GM13976 (cell line): Measurements from ENCODE around the gene GLB1L3.

Source experiments
- DNase-seq: peaks from one replicate; pipeline ENCODE4 v3.0.0; 2012; ENCODE audit warnings: low spot score
- in situ Hi-C: fragments of 300-500 bp; cut with MboI; formaldehyde crosslinking; loops from one replicate; pipeline ENCODE4 v1.12.0; 2022; ENCODE audit warnings: low sequenced_read_pairs, mixed read lengths, inconsistent platforms; ENCODE audit not compliant: unreplicated experiment
- TF ChIP-seq, protein P1 (sequence below): IDR thresholded peaks from 2 replicates; pipeline ENCODE4 v1.5.1; 2012; ENCODE audit warnings: borderline replicate concordance, mild to moderate bottlenecking; ENCODE audit not compliant: insufficient read depth; ENCODE audit errors: extremely low read depth, missing control alignments, control extremely low read depth

GLB1L3 gene

DNA sequence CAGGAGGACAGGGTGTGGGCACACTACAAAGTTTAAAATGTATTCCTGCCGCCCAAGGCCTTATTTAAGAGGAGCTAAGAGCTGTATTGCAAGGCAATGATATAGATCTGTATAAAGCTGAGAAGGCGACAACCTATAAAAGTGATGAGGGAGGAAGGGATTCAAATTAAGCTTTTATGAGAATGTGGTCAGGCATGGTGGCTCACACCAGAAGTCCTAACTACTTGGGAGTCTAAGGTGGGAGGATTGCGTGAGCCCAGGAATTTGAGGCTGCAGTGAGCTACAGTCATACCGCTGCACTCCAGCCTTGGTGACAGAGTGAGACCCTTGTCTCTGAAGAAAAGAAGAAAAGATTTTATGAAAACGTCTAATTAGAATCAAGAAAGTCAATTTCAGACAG lies 9.7 kb upstream of the GLB1L3 start:
- in situ Hi-C loops = no loop called here
- DNase-seq = no peak
- TF ChIP-seq, protein P1, sequence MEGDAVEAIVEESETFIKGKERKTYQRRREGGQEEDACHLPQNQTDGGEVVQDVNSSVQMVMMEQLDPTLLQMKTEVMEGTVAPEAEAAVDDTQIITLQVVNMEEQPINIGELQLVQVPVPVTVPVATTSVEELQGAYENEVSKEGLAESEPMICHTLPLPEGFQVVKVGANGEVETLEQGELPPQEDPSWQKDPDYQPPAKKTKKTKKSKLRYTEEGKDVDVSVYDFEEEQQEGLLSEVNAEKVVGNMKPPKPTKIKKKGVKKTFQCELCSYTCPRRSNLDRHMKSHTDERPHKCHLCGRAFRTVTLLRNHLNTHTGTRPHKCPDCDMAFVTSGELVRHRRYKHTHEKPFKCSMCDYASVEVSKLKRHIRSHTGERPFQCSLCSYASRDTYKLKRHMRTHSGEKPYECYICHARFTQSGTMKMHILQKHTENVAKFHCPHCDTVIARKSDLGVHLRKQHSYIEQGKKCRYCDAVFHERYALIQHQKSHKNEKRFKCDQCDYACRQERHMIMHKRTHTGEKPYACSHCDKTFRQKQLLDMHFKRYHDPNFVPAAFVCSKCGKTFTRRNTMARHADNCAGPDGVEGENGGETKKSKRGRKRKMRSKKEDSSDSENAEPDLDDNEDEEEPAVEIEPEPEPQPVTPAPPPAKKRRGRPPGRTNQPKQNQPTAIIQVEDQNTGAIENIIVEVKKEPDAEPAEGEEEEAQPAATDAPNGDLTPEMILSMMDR = no peak

DNA sequence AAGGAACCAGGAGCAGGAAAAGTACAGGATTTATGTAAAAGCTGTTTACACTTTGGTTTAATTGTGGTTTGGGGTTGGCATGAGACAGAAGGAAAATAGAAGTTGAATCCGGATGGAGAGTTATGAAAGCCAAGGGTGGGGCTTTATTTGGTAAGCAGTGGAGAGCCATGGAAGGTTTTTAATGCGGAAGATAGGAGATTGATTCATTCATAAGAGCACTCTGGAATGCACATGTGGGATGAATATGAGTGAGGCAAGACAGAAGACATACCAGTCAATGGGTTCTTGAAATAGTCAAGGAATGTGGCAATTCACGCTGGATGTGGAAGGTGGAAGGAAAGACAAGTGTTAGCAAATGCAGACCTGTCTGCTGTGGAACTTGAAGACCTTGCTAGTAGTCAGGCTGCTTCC lies 9.3 kb upstream of the GLB1L3 start:
- TF ChIP-seq, protein P1 = no peak
- in situ Hi-C loops = no loop called here
- DNase-seq = no peak

DNA sequence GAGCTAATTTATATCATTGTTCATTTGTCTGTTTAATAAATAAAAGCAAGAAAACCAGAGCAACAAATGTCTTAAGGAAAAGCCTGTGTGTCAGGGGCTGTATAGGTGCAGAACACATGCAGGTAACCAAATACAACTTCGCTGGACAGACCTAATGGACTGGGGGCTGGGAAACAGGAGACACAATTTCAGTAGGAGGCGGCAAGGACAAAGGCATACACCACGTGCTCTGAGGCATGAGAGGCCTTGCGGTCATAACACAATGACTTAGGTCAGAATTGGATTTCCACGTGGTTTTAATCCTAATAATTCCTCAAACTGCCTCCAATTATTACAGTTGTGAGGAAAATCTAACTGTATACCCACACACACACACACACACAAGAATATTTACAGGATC lies 8.7 kb upstream of the GLB1L3 start:
- no peak for DNase-seq
- in situ Hi-C loops = no loop called here
- TF ChIP-seq, protein P1 = no peak

DNA sequence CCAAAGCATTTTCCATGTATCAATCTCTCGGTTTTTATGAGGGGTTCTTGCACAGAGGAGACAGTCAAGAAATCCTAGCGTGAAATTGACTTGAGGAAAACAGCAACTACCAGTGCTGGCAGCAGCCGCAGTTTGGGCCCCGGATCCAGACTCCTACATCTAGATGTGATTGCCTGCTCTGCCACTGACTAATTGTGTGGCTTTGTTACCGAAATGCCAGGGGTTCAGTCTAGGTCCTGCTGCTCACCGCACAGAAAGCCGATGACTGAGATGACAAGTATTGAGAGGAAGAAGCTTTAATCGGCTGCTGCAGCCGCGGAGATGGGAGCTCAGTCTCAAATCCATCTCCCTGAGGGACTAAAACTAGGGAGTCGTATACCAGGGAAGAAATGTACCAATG lies 8.2 kb upstream of the GLB1L3 start:
- in situ Hi-C loops = no loop called here
- no peak for DNase-seq
- TF ChIP-seq, protein P1 = no peak

DNA sequence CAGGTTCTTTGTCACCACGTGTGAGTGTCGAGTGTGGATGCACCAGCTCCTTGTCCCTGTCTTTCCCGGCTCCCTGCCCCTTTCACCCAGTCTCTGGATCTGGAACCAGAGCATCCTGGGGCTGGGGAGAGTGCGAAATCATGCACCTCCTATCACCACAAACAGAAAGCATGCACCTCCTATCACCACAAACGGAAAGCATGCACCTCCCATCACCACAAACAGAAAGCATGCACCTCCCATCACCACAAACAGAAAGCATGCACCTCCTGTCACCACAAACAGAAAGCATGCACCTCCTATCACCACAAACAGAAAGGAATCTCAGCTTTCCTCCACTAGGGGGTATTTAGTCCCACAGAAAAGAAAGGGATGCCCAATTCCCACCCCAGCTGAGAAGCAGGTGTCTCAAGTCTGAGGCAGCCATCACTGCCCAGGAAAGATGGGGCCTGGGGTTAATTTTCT lies 5.9 kb upstream of the GLB1L3 start:
- in situ Hi-C loops = no loop called here
- TF ChIP-seq, protein P1 = no peak
- no peak for DNase-seq

DNA sequence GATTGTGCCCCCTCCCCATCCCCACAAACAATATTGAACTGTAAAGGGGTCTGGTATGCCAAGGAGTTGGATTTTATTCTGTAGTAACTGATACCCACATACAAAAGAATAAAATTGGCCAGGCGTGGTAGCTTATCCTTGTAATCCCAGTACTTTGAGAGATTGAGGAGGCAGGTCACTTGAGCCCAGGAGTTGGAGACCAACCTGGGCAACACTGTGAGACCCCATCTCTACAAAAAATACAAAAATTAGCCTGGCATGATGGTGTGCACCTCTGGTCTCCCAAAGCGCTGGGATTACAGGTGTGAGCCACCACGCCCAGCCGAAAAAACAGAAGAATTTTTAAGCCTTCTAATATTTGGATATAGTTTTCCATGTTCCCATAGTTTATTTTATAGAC lies 4.2 kb upstream of the GLB1L3 start:
- in situ Hi-C loops = no loop called here
- DNase-seq = no peak
- TF ChIP-seq, protein P1 = no peak
